Chondrocyte (in vitro differentiated cells): ENCODE results near the gene DLL3. TPM values are rescaled to one million over a fixed set of nuclear protein-coding genes. Genes with fewer than 3 reads are reported as not detected.
"Not testable (repeated sequence)": the region's sequence is repeated elsewhere in the genome, so short reads cannot be mapped to it uniquely, and the experiment has no call there.

ENCODE experiments used
- DNase-seq: peaks from one replicate; pipeline ENCODE4 v3.0.0; 2021; ENCODE audit warnings: mixed read lengths, low spot score
- H3K27ac Mint-ChIP-seq: one replicate; pipeline ENCODE4 v1.8.0; 2021; ENCODE audit warnings: mild to moderate bottlenecking, moderate library complexity, mixed read lengths; ENCODE audit not compliant: unreplicated experiment
- H3K27me3 Mint-ChIP-seq: 2 replicates; pipeline ENCODE4 v1.8.0; 2021; ENCODE audit warnings: low read depth, mixed read lengths
- H3K36me3 Mint-ChIP-seq: 2 replicates; pipeline ENCODE4 v1.8.0; 2021; ENCODE audit warnings: low read depth, mixed read lengths
- H3K4me1 Mint-ChIP-seq: 2 replicates; pipeline ENCODE4 v1.8.0; 2021; ENCODE audit warnings: low read depth, mild to moderate bottlenecking, mixed read lengths
- H3K4me3 Mint-ChIP-seq: one replicate; pipeline ENCODE4 v1.8.0; 2021; ENCODE audit warnings: mild to moderate bottlenecking, moderate library complexity, mixed read lengths; ENCODE audit not compliant: unreplicated experiment
- H3K9me3 Mint-ChIP-seq: 2 replicates; pipeline ENCODE4 v1.8.0; 2021; ENCODE audit warnings: low read depth, mixed read lengths
- CTCF ChIP-seq: fragments of 200-600 bp; sonication (generic); IDR thresholded peaks from 2 replicates; pipeline ENCODE4 v1.5.0; 2021; ENCODE audit warnings: antibody characterized with exemption, mild to moderate bottlenecking, moderate library complexity
- long read RNA-seq: library from polyadenylated mRNA; stranded (forward); transcript quantifications from one replicate; pipeline ENCODE4 v2.0.0, GENCODE V29; 2021
- total RNA-seq: library from RNA; stranded (reverse); gene quantifications from 3 replicates; pipeline ENCODE4 v1.2.1, GENCODE V29; 2021

Gene DLL3, protein sequence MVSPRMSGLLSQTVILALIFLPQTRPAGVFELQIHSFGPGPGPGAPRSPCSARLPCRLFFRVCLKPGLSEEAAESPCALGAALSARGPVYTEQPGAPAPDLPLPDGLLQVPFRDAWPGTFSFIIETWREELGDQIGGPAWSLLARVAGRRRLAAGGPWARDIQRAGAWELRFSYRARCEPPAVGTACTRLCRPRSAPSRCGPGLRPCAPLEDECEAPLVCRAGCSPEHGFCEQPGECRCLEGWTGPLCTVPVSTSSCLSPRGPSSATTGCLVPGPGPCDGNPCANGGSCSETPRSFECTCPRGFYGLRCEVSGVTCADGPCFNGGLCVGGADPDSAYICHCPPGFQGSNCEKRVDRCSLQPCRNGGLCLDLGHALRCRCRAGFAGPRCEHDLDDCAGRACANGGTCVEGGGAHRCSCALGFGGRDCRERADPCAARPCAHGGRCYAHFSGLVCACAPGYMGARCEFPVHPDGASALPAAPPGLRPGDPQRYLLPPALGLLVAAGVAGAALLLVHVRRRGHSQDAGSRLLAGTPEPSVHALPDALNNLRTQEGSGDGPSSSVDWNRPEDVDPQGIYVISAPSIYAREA
- total RNA-seq: 0.92 to 1.3 TPM (median 1.00 TPM) in 3 replicates
- long read RNA-seq, partial matches to known transcripts: 2 of 3 reads
- long read RNA-seq, other reads (novel, unspliced or antisense): 0 of 3 reads

DNA sequence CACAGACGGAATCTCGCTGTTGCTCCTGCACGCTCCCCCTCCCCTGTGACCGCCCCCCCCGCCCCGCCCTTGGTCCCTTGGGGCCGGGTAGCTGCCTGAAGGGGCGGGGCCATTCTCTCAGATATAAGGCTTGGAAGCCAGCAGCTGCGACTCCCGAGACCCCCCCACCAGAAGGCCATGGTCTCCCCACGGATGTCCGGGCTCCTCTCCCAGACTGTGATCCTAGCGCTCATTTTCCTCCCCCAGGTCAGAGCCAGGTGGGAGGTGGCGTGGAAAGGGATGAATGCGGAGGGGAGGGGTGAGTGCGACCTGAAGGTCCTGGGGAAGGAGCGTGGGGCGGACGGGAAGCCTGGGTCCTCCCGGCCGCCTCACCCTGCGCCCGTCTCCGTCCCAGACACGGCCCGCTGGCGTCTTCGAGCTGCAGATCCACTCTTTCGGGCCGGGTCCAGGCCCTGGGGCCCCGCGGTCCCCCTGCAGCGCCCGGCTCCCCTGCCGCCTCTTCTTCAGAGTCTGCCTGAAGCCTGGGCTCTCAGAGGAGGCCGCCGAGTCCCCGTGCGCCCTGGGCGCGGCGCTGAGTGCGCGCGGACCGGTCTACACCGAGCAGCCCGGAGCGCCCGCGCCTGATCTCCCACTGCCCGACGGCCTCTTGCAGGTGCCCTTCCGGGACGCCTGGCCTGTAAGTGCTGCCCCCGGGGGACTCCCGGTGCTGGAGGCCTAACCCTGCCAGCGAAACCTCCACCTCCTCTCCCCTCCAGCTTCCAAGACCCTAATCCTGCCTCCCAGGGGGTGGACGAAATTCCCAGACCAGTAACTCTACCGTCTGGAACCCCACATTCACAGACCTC lies at the start of gene DLL3:
TSS of gene DLL3 (plus strand) at position 150 of the 845 bp plus-strand sequence. CDS start at position 178, 28 bp downstream.
- no peak for DNase-seq
- peaks cover 38% of the 10 kb centered on the region for H3K27me3 Mint-ChIP-seq
- H3K4me1 Mint-ChIP-seq: peaks cover 20% of the 10 kb centered on the region
- no peak within 1 kb of the TSS for H3K27ac Mint-ChIP-seq
- H3K36me3 Mint-ChIP-seq: no peaks in the 10 kb centered on the region
- H3K4me3 Mint-ChIP-seq: peak within 1 kb of the TSS; percentile 64
- no peak for TF ChIP-seq CTCF
- H3K9me3 Mint-ChIP-seq: no peaks in the 10 kb centered on the region

DNA sequence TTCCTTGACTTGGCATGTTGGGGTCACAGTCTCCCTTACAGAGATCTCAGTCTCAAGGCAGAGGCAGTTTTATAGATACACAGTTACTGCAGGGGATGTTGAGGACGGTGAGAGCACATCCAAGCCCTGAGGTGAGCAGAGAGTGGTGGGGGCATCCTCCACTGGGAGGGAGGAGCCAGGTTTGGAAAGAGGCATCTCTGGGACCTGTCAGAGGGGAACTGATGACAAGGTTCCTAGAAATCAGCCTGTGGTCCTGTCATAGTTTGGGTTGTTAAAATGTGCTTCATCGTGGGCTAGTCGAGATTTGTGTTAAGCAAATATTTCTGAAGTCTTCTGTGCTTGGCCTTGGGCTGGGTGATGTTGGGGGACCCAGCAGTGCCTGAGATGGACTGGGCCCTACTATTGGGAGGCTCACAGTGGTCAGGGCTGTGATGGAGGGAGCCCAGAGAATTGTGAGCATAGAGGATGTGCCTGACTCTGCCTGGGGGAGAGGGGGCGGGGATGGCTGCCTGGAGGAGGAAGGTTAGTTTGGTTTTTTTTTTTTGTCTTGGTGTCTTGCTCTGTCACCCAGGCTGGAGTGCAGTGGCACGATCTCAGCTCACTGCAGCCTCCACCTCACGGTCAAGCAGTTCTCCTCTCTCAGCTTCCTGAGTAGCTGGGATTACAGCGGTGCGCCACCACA lies 49.5 kb upstream of the DLL3 start:
- Mint-ChIP-seq H3K4me1 (peaks cover 47% of the 10 kb centered on the region), H3K27ac (peak overlapping the region; percentile 65), H3K36me3 (peaks cover 29% of the 10 kb centered on the region), H3K4me3 (no peak overlapping the region), H3K27me3 (no peaks in the 10 kb centered on the region), H3K9me3 (no peaks in the 10 kb centered on the region)
- no peak for TF ChIP-seq CTCF
- DNase-seq: no peak

DNA sequence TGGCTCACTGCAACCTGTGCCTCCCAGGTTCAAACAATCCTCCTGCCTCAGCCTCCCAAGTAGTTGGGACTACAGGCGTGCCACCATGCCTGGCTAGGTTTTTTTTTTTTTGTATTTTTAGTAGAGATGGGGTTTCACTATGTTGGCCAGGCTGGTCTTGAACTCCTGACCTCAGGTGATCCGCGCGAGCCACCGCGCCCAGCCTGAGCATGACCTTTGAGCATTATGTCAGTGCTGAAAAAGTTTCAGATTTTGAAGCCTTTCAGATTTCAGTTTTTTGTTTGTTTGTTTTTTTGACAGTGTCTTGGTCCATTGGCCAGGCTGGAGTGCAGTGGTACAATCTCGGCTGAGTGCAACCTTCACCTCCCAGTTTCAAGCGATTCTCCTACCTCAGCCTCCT lies 47.5 kb upstream of the DLL3 start:
- H3K27ac Mint-ChIP-seq, DNase-seq, H3K9me3 Mint-ChIP-seq, H3K4me3 Mint-ChIP-seq, H3K27me3 Mint-ChIP-seq: not testable (repeated sequence)
- peaks cover 31% of the 10 kb centered on the region for H3K4me1 Mint-ChIP-seq
- peaks cover 25% of the 10 kb centered on the region for H3K36me3 Mint-ChIP-seq

DNA sequence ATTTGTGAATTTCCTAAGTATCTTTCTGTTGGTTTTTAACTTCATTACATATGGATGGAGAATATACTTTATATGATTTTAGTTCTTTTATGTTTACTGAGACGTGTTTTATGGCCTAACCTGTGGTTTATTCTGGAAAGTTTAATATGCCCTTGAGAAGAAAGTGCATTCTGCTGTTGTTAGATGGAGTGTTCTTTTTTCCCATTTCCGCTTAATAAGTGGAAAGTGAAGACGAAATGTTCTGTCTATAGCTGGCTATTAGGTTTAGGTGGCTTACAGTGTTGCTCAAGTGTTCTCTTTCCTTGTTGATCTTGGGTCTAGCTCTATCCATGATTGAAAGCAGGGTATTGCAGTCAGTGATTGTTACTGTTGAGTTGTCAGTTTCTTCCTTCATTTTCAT lies 35.3 kb upstream of the DLL3 start:
- TF ChIP-seq CTCF: no peak
- Mint-ChIP-seq H3K27ac (no peak overlapping the region), H3K4me3 (no peak overlapping the region), H3K36me3 (peaks cover 45% of the 10 kb centered on the region), H3K27me3 (no peaks in the 10 kb centered on the region), H3K4me1 (no peaks in the 10 kb centered on the region), H3K9me3 (no peaks in the 10 kb centered on the region)
- no peak for DNase-seq

DNA sequence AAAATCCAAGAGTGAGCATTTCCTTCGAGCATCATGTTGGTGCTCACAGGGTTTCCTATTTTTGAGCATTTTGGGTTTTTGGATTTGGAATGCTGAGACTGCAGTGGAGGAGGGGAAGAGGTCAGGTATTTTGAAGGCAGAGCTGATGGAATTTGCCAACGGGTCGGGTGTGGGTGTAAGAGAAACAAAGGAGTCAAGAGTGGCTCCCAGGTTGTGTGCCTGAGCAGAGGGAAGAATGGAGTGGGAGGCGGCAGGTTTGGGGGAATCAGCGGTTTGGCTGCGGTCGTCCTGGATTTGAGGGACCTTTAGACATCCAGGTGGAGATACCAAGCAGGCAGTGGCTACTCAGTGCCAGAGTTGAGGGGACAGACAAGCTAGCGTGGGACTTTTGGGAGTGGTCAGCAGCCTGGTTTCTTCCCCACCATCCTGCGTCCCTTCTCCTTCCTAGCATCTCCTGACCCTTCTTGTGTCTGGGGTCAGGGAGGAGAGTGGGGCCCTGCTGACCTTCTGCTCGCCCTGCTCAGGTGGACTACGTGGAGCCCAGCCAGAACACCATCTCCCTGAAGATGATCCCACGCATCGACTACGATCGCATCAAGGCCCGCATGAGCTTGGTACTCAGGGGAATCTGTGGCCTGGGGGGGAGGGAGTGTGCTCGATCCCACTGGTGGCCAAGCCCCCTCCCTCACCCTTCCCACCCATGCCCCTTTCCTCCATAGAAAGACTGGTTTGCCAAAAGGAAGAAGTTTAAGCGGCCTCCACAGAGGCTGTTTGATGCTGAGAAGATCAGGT lies 32.6 kb upstream of the DLL3 start:
- Mint-ChIP-seq H3K4me1 (no peaks in the 10 kb centered on the region), H3K4me3 (no peak overlapping the region)
- TF ChIP-seq CTCF: no peak

More for the DNA sequence above, 32.6 kb upstream of the DLL3 start:
- peaks cover 46% of the 10 kb centered on the region for H3K36me3 Mint-ChIP-seq
- no peak overlapping the region for H3K27ac Mint-ChIP-seq
- H3K9me3 Mint-ChIP-seq: no peaks in the 10 kb centered on the region
- H3K27me3 Mint-ChIP-seq: no peaks in the 10 kb centered on the region
- no peak for DNase-seq
